ENCODE results near the gene PNPLA6.
A peak's percentile ranks its signal among the peaks of the same experiment; 100 is the strongest.
"Not testable (repeated sequence)": the region's sequence is repeated elsewhere in the genome, so short reads cannot be mapped to it uniquely, and the experiment has no call there.

Gene PNPLA6

DNA sequence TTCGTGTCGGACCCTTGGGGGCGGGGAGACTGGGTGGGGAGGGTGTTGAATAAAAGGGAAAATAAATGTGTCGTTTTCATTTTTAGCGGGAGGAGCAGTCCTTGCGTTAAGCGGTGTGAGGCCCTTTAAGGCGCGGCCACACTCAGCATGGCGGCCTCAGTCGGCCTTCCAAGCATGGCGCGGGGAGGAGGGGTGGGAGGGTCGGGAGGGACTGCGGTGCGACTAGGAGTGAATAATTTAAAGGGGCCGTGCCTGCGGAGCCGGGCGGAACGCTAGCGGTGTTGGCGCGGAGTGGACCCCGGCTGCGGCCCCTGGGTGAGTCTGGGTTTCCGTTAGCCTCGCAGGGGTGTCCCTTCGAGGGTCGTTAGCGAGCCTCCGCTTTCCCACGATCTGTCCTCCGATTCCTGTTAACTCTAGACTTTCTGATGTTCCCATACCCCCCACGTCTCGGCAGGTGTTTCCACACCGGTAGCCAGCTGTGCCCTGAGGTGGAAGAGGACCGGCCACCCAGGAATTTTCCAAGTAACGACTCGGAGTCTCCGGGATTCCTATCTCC is 1.5 kb upstream of the PNPLA6 start:
- DNase-seq: peak; percentile 66 to 77 (median 70)

- DNase-seq: no peak
Measured at GRCh38 chr19:7534531-7535046, 928 bp upstream of the PNPLA6 start.

DNA sequence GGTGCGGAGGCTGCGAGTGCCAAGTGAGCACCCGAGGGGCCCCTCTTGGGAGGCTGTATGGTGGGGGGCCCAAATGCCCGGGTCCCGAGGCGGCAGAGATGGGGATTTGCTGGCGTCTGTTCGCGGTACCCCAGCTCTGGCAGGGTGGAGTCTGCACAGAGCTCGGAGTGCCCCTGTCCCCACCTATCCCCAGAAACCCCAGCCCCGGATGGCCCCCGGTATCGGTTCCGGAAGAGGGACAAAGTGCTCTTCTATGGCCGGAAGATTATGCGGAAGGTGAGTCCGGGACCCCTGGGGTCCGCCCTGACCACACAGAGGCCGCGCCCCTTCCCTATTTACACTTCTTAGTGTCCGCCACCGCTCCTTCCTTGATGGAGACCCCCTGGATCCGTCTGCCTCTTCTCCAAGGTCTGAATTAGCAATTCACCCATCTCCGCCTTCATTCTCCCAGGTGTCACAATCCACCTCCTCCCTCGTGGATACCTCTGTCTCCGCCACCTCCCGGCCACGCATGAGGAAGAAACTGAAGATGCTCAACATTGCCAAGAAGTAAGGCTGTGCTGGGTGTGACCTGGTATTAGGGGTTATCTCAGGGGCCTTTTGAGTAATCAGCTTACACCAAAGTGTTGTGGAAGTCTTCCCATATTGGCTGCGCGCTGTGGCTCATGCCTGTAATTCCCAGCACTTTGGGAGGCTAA is 630 bp downstream of the PNPLA6 start:
- no peak for DNase-seq

DNA sequence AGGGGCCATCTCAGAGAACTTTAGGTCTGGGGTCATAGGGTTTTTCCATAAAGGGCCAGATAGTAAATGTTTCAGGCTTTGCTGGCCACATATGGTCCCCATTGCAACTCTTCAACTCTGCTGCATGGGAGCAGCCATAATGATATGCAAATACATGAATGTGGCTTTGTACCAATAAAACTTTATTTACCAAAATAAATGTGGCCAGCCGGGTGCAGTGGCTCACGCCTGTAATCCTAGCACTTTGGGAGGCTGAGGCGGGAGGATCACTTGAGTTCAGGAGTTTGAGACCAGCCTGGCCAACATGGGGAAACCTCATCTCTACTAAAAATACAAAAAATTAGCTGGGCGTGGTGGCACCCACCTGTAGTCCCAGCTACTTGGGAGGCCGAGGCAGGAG is 3.5 kb downstream of the PNPLA6 start:
- not testable (repeated sequence) for DNase-seq

- no peak for DNase-seq
Measured at GRCh38 chr19:7539827-7540425, 4.4 kb downstream of the PNPLA6 start.

DNA sequence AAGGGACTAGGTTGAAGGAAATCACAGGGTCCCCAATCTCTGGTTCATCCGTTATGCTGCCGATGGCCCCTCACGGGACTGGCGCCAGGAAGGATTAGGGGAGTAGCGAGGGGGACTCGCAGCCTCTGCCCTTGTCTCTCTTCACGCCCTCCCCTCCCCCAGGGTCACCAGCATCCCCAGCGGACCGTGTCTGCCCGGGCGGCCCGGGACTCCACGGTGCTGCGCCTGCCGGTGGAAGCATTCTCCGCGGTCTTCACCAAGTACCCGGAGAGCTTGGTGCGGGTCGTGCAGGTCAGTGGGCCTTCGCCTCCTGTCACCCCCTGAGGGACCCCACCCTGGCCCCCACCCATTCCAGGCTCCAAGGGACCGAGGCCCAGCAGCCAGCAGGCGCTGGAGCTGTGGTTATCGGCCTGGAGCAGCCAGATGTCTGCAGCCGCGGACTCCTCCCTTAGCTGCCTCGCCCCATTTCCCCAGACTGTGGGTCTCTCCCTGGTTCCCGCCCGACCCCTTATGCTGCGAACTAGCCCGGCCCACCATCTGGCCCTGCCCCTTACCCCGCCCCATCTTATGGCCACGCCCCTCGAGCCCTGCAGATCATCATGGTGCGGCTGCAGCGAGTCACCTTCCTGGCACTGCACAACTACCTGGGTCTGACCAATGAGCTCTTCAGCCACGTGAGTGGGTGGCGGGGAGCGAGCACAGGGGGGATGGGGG is 5.4 kb downstream of the PNPLA6 start:
- no peak for DNase-seq

DNA sequence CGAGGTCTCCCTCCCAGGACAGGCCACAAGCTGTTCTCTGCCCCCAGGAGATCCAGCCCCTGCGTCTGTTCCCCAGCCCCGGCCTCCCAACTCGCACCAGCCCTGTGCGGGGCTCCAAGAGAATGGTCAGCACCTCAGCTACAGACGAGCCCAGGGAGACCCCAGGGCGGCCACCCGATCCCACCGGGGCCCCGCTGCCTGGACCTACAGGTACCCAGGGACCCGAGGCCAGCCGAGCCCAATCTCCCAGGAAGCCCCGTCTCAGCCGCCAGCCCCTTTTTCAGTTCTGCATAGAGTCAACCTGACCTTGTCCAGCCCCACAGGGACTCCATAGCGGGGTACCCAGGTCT is 5.9 kb downstream of the PNPLA6 start:
- DNase-seq: no peak

GRCh38 chr19:7541828-7542443 is 6.4 kb downstream of the PNPLA6 start:
- DNase-seq: no peak

GRCh38 chr19:7542556-7543348 is 7.2 kb downstream of the PNPLA6 start:
- no peak for DNase-seq

GRCh38 chr19:7544626-7545025 is 9.1 kb downstream of the PNPLA6 start:
- DNase-seq: no peak

DNA sequence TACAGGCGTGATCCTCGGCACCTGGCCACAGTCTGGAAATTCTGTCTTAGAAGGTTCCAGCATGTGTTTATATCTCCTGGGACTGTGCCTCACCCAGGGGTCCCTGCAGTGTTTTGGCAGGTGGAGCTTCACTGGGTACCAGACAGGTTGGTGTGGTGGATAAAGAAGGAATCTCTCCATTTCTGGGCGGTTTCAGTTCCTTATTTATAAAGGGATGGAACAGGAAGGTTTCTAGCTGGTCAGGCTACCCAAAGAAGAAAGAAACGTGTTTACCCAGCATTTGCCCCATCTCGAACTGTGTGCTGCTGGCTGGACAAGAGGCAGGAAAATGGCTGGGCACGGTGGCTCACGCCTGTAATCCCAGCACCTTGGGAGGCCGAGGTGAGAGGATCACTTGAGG is 9.8 kb downstream of the PNPLA6 start:
- DNase-seq: no peak

GRCh38 chr19:7545904-7546303 is 10.4 kb downstream of the PNPLA6 start:
- DNase-seq: no peak

DNA sequence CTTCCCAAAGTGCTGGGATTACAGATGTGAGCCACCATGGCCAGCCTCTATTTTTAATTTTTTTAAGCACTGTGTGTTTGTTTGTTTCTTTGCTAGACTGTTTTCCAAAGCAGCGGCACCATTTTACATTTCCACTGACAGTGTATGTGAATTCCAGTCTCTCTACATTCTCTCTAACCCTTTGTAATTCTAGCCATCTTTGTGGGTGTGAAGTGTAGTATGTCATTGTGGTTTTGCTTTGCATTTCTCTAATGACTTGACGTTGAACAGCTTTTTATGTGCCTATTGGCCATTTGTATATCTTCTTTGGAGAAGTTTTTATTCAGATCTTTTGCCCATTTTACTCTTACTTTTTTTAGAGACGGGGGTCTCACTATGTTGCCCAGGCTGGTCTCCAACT is 11.6 kb downstream of the PNPLA6 start:
- DNase-seq: no peak

DNA sequence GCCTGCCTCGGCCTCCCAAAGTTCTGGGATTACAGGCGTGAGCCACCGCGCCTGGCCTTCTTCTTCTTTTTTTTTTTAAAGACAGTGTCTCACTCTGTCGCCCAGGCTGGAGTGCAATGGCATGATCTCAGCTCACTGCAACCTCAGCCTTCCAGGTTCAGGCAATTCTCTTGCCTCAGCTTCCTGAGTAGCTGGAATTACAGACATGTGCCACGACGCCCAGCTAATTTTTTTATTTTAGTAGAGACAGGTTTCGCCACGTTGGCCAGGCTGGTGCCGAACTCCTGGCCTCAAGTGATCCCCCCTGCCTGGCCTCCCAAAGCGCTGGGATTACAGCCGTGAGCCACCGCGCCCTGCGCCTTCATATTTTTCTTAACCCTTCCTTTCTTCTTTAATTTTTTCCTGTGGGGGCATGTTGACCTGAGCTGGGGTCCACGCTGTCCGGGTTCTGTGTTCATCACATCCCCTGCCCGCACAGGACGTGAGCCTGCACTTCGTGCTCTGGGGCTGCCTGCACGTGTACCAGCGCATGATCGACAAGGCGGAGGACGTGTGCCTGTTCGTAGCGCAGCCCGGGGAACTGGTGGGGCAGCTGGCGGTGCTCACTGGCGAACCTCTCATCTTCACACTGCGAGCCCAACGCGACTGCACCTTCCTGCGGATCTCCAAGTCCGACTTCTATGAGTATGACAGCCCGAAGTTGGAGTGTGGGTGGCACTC is 14.1 kb downstream of the PNPLA6 start:
- no peak for DNase-seq

DNA sequence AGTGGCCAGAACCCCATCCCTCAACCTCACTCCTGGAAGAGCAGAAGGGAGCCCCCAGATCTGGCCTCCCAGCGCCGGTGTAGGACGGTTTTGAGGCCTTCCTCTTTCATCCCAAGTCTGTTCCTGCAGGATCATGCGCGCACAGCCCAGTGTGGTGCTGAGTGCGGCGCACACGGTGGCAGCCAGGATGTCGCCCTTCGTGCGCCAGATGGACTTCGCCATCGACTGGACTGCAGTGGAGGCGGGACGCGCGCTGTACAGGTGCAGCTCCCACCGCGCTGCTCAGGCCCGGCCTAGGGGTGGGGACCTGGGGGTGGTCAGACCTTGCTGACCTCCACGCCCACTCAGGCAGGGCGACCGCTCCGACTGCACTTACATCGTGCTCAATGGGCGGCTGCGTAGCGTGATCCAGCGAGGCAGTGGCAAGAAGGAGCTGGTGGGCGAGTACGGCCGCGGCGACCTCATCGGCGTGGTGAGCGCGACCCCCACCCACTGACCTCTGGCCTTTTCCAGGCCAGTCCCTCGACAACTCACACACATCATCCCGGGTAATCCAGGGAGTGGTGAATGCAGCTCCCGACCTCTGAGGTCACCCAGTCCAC is 14.8 kb downstream of the PNPLA6 start:
- no peak for DNase-seq

- DNase-seq: no peak
Measured at GRCh38 chr19:7550987-7551761, 15.7 kb downstream of the PNPLA6 start.

GRCh38 chr19:7552781-7553180 is 17.3 kb downstream of the PNPLA6 start:
- no peak for DNase-seq

DNA sequence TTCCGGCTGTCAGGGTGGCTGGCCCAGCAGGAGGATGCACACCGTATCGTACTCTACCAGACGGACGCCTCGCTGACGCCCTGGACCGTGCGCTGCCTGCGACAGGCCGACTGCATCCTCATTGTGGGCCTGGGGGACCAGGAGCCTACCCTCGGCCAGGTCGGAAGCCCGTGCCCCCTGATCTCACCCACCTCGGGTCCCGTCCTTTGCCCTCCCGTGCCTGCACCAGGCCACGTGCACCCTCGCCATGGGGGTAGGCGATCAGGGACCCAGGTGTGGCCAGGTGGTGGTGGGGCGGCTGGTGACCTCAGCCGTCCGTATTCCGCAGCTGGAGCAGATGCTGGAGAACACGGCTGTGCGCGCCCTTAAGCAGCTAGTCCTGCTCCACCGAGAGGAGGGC is 19.0 kb downstream of the PNPLA6 start:
- DNase-seq: no peak

GRCh38 chr19:7554990-7555864 is 19.7 kb downstream of the PNPLA6 start:
- DNase-seq: no peak
